Measurements from ENCODE around the gene GLUL. TPM values are rescaled to one million over a fixed set of nuclear protein-coding genes. Genes with fewer than 3 reads are reported as not detected.

GLUL gene
- total and polyA plus RNA-seq, 12 donors: 153 to 1,048 (median 377) TPM

GRCh38 chr1:182394055-182394775, 2.6 kb upstream of the GLUL start:
- Histone ChIP-seq H3K4me1 (replicated peaks in 1 of 2) (peaks cover 5 to 14% of the 10 kb centered on the region in 2 donors), H3K27ac (peak overlapping the region in 3 of 5 donors; percentile 37 to 71 (median 45)), H3K27me3 (no peaks in the 10 kb centered on the region), H3K36me3 (replicated peaks in 1 of 2) (no peaks in the 10 kb centered on the region), H3K4me3 (no peak overlapping the region), H3K9me3 (replicated peaks in 1 of 3) (no peaks in the 10 kb centered on the region)
- DNase-seq: peak in 1 of 7 donors; percentile 19
- intact Hi-C loops (cut with DNase I): loop anchor here in 1 of 2 donors (10.0 kb wide), 1 partner anchor 909 kb away; the partner anchor contains the start of gene CACNA1E
- WGBS, 4 donors: 63 to 95% (median 67%) methylated on average over 5 of the region's 5 CpGs
- TF ChIP-seq CTCF (IDR thresholded peaks at IDR 0.05) (no peak), POLR2A (IDR thresholded peaks at IDR 0.05) (no peak)

- Histone ChIP-seq H3K4me3 (peak overlapping the region; percentile 23 to 96 (median 60)), H3K36me3 (replicated peaks in 1 of 2) (peaks cover 0 to 12% of the 10 kb centered on the region in 2 donors), H3K27me3 (no peaks in the 10 kb centered on the region), H3K27ac (peak overlapping the region; percentile 82 to 98 (median 94)), H3K9me3 (replicated peaks in 1 of 3) (no peaks in the 10 kb centered on the region), H3K4me1 (replicated peaks in 1 of 2) (peaks cover 5 to 27% of the 10 kb centered on the region in 2 donors)
- TF ChIP-seq CTCF (IDR thresholded peaks at IDR 0.05) (no peak), POLR2A (IDR thresholded peaks at IDR 0.05) (no peak)
- DNase-seq: peak in 3 of 7 donors; percentile 43 to 51 (median 50)
- intact Hi-C loops (cut with DNase I): loop anchor here in 1 of 2 donors (10.0 kb wide), 1 partner anchor 908 kb away; the partner anchor contains the start of gene CACNA1E
- WGBS, 4 donors: 15 to 27% (median 17%) methylated on average over 23 to 47 of the region's 47 CpGs
Observed at GRCh38 chr1:182392050-182393028, 749 bp upstream of the GLUL start.

GRCh38 chr1:182391028-182391361, 595 bp downstream of the GLUL start:
- Histone ChIP-seq H3K4me1 (replicated peaks in 1 of 2) (peaks cover 5 to 21% of the 10 kb centered on the region in 2 donors), H3K27me3 (no peaks in the 10 kb centered on the region), H3K36me3 (replicated peaks in 1 of 2) (peaks cover 0 to 25% of the 10 kb centered on the region in 2 donors), H3K9me3 (replicated peaks in 1 of 3) (no peaks in the 10 kb centered on the region), H3K27ac (peak overlapping the region; percentile 65 to 98 (median 94)), H3K4me3 (peak overlapping the region; percentile 46 to 96 (median 67))
- DNase-seq: no peak
- 0% methylated on average over 9 to 35 of the region's 35 CpGs for WGBS, 4 donors
- intact Hi-C loops (cut with DNase I): loop anchor here in 1 of 2 donors (10.0 kb wide), 1 partner anchor 906 kb away; the partner anchor contains the start of gene CACNA1E
- peak in 5 of 6 experiments; percentile 20 to 47 (median 35) for TF ChIP-seq CTCF (IDR thresholded peaks at IDR 0.05)
- no peak for TF ChIP-seq POLR2A (IDR thresholded peaks at IDR 0.05)
